ENCODE results near the gene ATP9B.
"Not testable (repeated sequence)": the region's sequence is repeated elsewhere in the genome, so short reads cannot be mapped to it uniquely, and the experiment has no call there.

The ATP9B gene

DNA sequence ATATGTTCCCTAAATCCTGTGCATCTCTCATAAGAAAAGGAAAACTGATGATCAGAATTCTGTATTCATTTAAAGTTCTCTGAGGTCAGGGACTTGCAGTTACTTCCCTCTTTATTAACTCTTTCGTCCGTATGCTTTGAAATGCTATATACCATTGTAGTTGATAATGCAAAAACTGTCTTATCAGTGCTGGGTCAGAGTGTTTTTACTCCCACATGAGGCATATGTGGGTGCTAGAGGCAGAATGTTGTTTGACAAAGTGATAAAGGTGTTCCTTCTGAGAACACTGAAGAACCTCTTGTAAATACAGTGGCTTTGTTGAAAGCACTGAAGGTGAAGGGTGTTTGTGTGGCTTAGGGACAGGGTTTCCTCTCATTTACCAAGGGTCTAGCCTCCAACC is 190.0 kb downstream of the ATP9B start:
- H3K4me3 ChIP-seq (ENCODE audit: low read depth, low read length): no peak overlapping the region
- H3K36me3 ChIP-seq (ENCODE audit: control insufficient read depth, insufficient read depth, low read length): no peaks in the 10 kb centered on the region
- no peak overlapping the region for H3K9ac ChIP-seq (ENCODE audit: low read length)
- no peaks in the 10 kb centered on the region for H3K27me3 ChIP-seq (ENCODE audit: control insufficient read depth, insufficient read depth, low read length)
- H3K4me1 ChIP-seq (ENCODE audit: control insufficient read depth, insufficient read depth, low read length): no peaks in the 10 kb centered on the region
- no peak overlapping the region for H3K27ac ChIP-seq (ENCODE audit: low read depth, low read length)
- no peaks in the 10 kb centered on the region for H3K9me3 ChIP-seq (ENCODE audit: control insufficient read depth, insufficient read depth, low read depth, low read length)

DNA sequence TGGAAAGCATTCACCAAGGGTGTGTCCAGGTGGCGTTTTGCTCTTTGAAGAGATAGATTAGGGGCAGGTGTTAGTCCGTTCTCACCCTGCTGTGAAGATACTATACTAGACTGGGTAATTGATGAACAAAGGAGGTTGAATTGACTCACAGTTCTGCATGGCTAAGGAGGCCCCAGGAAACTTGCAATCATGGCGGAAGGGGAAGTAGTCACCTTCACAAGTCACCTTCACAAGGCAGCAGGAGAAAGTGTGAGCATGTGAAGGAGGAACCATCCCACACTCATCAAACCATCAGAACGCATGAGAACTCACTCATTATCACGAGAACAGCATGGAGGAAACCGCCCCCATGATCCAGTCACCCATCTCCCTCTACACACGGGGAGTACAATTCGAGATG is 190.8 kb downstream of the ATP9B start:
- Histone ChIP-seq H3K4me1 (ENCODE audit: control insufficient read depth, insufficient read depth, low read length) (no peaks in the 10 kb centered on the region), H3K27me3 (ENCODE audit: control insufficient read depth, insufficient read depth, low read length) (no peaks in the 10 kb centered on the region), H3K9me3 (ENCODE audit: control insufficient read depth, insufficient read depth, low read depth, low read length) (0 out of 2 replicates have a peak, but pooled peaks cover 2% of the 10 kb centered on the region), H3K36me3 (ENCODE audit: control insufficient read depth, insufficient read depth, low read length) (no peaks in the 10 kb centered on the region), H3K27ac (ENCODE audit: low read depth, low read length) (no peak overlapping the region), H3K4me3 (ENCODE audit: low read depth, low read length) (no peak overlapping the region), H3K9ac (ENCODE audit: low read length) (no peak overlapping the region)

DNA sequence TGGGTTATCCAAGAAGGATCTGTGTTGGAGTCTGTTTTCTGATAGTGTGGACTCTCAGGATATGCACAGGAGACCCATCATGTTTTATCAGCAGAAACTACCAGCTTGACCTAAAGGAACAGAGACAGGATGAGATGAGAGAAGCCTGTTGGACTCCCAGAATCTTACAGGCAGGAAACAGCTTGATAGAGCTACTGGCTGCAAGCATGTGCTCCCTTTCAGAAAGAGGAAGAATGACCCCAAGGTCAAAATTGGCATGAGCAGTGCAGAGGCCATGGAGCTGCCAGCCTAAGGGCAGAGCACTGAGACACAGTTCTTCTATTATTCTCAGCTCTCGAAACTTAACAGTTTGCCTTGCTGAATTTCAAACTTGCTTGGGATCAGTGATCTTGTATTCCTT is 191.3 kb downstream of the ATP9B start:
- H3K27me3 ChIP-seq (ENCODE audit: control insufficient read depth, insufficient read depth, low read length): no peaks in the 10 kb centered on the region
- H3K4me3 ChIP-seq (ENCODE audit: low read depth, low read length): no peak overlapping the region
- H3K4me1 ChIP-seq (ENCODE audit: control insufficient read depth, insufficient read depth, low read length): no peaks in the 10 kb centered on the region
- H3K9me3 ChIP-seq (ENCODE audit: control insufficient read depth, insufficient read depth, low read depth, low read length): 0 out of 2 replicates have a peak, but pooled peaks cover 4% of the 10 kb centered on the region
- no peak overlapping the region for H3K9ac ChIP-seq (ENCODE audit: low read length)
- no peaks in the 10 kb centered on the region for H3K36me3 ChIP-seq (ENCODE audit: control insufficient read depth, insufficient read depth, low read length)
- H3K27ac ChIP-seq (ENCODE audit: low read depth, low read length): no peak overlapping the region

DNA sequence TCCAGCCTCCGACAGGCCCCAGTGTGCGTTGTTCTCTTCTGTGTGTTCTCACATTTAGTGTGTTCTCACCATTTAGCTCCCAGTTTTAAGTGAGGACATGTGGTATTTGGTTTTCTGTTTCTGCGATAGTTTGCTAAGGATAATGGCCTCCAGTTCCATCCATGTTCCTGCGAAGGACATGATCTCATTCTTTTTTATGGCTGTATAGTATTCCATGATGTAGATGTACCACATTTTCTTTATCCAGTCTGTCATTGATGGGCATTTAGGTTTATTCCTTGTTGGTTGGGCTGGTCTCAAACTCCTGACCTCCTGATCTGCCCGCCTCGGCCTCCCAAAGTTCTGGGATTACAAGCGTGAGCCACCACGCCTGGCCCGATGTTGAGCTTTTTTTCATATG is 195.9 kb downstream of the ATP9B start:
- H3K27me3 ChIP-seq (ENCODE audit: control insufficient read depth, insufficient read depth, low read length); H3K9me3 ChIP-seq (ENCODE audit: control insufficient read depth, insufficient read depth, low read depth, low read length); H3K4me3 ChIP-seq (ENCODE audit: low read depth, low read length); H3K4me1 ChIP-seq (ENCODE audit: control insufficient read depth, insufficient read depth, low read length); H3K9ac ChIP-seq (ENCODE audit: low read length); H3K36me3 ChIP-seq (ENCODE audit: control insufficient read depth, insufficient read depth, low read length); H3K27ac ChIP-seq (ENCODE audit: low read depth, low read length): not testable (repeated sequence)

DNA sequence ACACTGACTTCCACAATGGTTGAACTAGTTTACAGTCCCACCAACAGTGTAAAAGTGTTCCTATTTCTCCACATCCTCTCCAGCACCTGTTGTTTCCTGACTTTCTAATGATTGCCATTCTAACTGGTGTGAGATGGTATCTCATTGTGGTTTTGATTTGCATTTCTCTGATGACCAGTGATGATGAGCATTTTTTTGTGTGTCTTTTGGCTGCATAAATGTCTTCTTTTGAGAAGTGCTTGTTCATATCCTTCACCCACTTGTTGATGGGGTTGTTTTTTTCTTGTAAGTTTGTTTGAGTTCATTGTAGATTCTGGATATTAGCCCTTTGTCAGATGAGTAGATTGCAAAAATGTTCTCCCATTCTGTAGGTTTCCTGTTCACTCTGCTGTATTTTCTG is 202.6 kb downstream of the ATP9B start:
- H3K9me3 ChIP-seq (ENCODE audit: control insufficient read depth, insufficient read depth, low read depth, low read length); H3K9ac ChIP-seq (ENCODE audit: low read length); H3K27ac ChIP-seq (ENCODE audit: low read depth, low read length); H3K4me3 ChIP-seq (ENCODE audit: low read depth, low read length); H3K36me3 ChIP-seq (ENCODE audit: control insufficient read depth, insufficient read depth, low read length); H3K27me3 ChIP-seq (ENCODE audit: control insufficient read depth, insufficient read depth, low read length): not testable (repeated sequence)
- H3K4me1 ChIP-seq (ENCODE audit: control insufficient read depth, insufficient read depth, low read length): peaks cover 10% of the 10 kb centered on the region; the same call in 1 of the 2 replicates

DNA sequence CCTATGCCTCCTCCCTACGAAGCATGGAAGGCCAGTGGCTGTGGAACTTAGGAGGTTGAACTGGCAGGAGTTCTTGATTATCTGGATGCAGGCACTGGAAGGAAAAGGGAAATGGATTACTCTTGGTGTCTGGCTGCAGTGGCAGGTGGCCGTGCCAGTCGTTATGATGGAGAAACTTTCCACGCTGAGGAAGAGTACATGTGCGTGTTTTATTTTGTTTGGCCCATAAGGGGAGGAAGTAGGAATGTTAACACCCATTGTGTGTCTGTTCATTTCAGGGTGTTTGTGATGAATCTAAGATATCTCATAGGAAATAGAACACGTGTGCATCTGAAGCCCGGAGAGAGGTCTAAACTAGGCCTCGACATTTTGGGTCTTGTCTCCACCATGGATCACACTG is 203.7 kb downstream of the ATP9B start:
- no peak overlapping the region for H3K27ac ChIP-seq (ENCODE audit: low read depth, low read length)
- peaks cover 10% of the 10 kb centered on the region; the same call in 1 of the 2 replicates for H3K4me1 ChIP-seq (ENCODE audit: control insufficient read depth, insufficient read depth, low read length)
- no peaks in the 10 kb centered on the region for H3K27me3 ChIP-seq (ENCODE audit: control insufficient read depth, insufficient read depth, low read length)
- H3K9me3 ChIP-seq (ENCODE audit: control insufficient read depth, insufficient read depth, low read depth, low read length): no peaks in the 10 kb centered on the region
- no peak overlapping the region for H3K9ac ChIP-seq (ENCODE audit: low read length)
- no peaks in the 10 kb centered on the region for H3K36me3 ChIP-seq (ENCODE audit: control insufficient read depth, insufficient read depth, low read length)
- H3K4me3 ChIP-seq (ENCODE audit: low read depth, low read length): no peak overlapping the region

DNA sequence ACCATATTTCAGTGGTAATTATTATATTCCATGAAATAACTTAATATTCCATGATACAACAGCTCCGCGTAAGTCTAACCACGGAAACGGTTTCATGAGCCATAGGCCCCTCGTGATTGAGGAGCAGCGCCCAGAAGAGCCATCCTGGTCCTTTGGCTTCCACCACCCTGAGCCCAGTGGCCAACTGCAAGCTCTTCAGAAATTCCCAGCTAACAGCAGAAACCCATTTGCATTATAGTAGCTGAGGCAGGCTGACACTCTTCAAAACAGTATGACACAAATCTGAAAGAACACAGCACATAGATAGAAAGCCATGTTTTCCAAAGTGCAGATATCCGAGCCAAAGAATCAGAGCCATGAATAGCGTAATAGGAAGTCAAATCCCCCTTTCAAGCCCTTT is 205.6 kb downstream of the ATP9B start:
- Histone ChIP-seq H3K4me3 (ENCODE audit: low read depth, low read length) (no peak overlapping the region), H3K27ac (ENCODE audit: low read depth, low read length) (no peak overlapping the region)

DNA sequence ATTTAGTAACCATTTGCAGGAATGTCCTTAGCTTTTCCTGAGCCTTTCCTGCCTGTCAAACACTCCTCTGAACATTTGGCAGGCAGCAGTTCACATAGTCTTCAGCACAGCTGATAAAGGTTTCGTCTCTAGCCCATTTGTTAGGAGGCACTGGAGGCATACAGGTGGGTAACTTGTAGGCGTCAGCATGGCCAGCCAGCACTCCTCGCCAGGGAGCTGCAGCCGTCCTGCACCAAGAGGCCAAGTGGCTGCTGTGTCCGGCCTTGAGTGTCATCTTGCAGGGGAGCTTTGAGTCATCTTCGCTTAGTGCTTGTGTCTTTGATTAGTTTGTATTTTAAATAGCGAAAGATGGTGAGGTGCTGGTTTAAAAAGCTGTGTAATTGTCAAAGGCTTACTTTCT is 206.3 kb downstream of the ATP9B start:
- no peaks in the 10 kb centered on the region for H3K27me3 ChIP-seq (ENCODE audit: control insufficient read depth, insufficient read depth, low read length)
- H3K4me1 ChIP-seq (ENCODE audit: control insufficient read depth, insufficient read depth, low read length): peaks cover 10% of the 10 kb centered on the region; the same call in 1 of the 2 replicates
- H3K4me3 ChIP-seq (ENCODE audit: low read depth, low read length): no peak overlapping the region
- no peak overlapping the region for H3K27ac ChIP-seq (ENCODE audit: low read depth, low read length)
- H3K36me3 ChIP-seq (ENCODE audit: control insufficient read depth, insufficient read depth, low read length): no peaks in the 10 kb centered on the region; the same call in 1 of the 2 replicates
- no peak overlapping the region for H3K9ac ChIP-seq (ENCODE audit: low read length)
- no peaks in the 10 kb centered on the region for H3K9me3 ChIP-seq (ENCODE audit: control insufficient read depth, insufficient read depth, low read depth, low read length)

More for the DNA sequence above, 205.6 kb downstream of the ATP9B start:
- no peak overlapping the region for H3K9ac ChIP-seq (ENCODE audit: low read length)
- H3K4me1 ChIP-seq (ENCODE audit: control insufficient read depth, insufficient read depth, low read length): peaks cover 10% of the 10 kb centered on the region; the same call in 1 of the 2 replicates
- H3K9me3 ChIP-seq (ENCODE audit: control insufficient read depth, insufficient read depth, low read depth, low read length): no peaks in the 10 kb centered on the region
- H3K27me3 ChIP-seq (ENCODE audit: control insufficient read depth, insufficient read depth, low read length): no peaks in the 10 kb centered on the region
- no peaks in the 10 kb centered on the region; the same call in 1 of the 2 replicates for H3K36me3 ChIP-seq (ENCODE audit: control insufficient read depth, insufficient read depth, low read length)

DNA sequence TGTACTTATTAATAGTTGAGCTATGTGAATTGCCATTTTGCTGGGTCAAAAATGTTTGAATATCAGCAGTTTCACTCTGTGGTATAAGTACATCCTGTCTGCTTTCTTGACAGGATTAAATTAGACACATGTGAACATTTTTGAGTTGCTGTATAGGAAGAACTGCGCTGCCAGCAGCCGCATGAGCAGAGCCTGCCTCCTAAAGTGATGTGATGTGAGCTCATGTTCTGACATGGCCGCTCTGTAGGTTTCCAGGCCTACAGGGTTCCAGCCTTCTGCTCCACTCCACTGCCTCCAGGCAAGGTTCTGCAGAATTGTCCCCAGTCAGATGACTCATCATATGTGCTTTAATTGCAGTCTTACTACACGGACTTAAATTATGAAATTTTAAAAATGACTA is 206.8 kb downstream of the ATP9B start:
- Histone ChIP-seq H3K27me3 (ENCODE audit: control insufficient read depth, insufficient read depth, low read length) (no peaks in the 10 kb centered on the region), H3K27ac (ENCODE audit: low read depth, low read length) (no peak overlapping the region), H3K9ac (ENCODE audit: low read length) (no peak overlapping the region), H3K9me3 (ENCODE audit: control insufficient read depth, insufficient read depth, low read depth, low read length) (no peaks in the 10 kb centered on the region), H3K4me3 (ENCODE audit: low read depth, low read length) (no peak overlapping the region), H3K4me1 (ENCODE audit: control insufficient read depth, insufficient read depth, low read length) (peaks cover 10% of the 10 kb centered on the region; the same call in 1 of the 2 replicates), H3K36me3 (ENCODE audit: control insufficient read depth, insufficient read depth, low read length) (no peaks in the 10 kb centered on the region; the same call in 1 of the 2 replicates)

DNA sequence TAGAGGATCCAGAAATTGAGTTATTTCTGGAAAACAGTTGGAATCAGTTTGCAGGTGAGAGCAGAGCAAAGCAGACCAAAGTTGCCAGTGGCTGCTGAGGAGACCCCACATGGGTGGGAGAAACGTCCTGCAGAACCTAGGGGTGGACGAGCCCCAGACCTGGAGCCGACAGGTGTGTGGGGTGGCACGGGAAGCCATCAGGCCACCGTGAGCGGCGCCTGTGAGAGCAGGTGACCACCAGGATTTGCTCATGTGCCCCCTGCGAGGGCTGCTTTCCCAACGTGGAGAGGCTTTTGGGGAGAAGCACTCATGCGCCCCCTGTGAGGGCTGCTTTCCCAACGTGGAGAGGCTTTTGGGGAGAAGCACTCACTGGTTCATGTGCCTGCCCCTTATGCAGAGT is 209.7 kb downstream of the ATP9B start:
- no peak overlapping the region for H3K9ac ChIP-seq (ENCODE audit: low read length)
- H3K27me3 ChIP-seq (ENCODE audit: control insufficient read depth, insufficient read depth, low read length): no peaks in the 10 kb centered on the region
- H3K27ac ChIP-seq (ENCODE audit: low read depth, low read length): no peak overlapping the region
- no peak overlapping the region for H3K4me3 ChIP-seq (ENCODE audit: low read depth, low read length)
- no peaks in the 10 kb centered on the region; the same call in 1 of the 2 replicates for H3K36me3 ChIP-seq (ENCODE audit: control insufficient read depth, insufficient read depth, low read length)
- H3K9me3 ChIP-seq (ENCODE audit: control insufficient read depth, insufficient read depth, low read depth, low read length): no peaks in the 10 kb centered on the region
- peaks cover 10% of the 10 kb centered on the region; the same call in 1 of the 2 replicates for H3K4me1 ChIP-seq (ENCODE audit: control insufficient read depth, insufficient read depth, low read length)

DNA sequence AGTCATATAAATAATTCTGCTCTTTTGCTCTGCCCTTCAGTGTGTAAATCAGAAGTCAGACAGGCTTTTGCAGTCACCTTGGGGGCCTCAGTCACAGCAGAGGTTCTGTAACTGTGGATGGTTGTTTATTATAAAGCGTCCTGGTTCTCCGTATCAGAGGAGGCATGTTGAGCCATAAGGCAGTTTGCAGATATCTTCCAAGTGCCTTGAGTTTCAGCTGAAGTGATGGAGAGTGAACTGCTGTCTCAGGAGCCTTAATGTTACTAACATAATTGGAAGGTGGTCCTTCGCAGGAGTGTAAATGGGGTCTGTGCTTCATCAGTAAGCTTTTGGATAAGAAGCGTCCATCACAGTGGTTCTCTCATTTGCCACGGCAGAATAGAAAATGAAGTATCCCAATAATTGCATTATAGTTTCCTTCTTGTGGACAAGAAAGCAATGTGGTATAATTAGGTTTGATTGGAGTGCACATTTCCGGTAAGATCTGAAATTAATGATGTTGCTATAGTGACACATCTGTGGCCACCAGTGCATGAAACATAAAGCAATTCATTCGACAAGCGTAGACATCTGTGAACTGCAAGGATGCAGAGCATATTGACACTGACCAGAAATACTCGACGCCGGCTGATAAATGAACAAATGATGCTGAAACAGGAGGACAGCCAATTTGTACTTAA is 214.1 kb downstream of the ATP9B start:
- Histone ChIP-seq H3K36me3 (ENCODE audit: control insufficient read depth, insufficient read depth, low read length) (no peaks in the 10 kb centered on the region), H3K9ac (ENCODE audit: low read length) (no peak overlapping the region), H3K27me3 (ENCODE audit: control insufficient read depth, insufficient read depth, low read length) (no peaks in the 10 kb centered on the region)

More for the DNA sequence above, 214.1 kb downstream of the ATP9B start:
- H3K4me1 ChIP-seq (ENCODE audit: control insufficient read depth, insufficient read depth, low read length): no peaks in the 10 kb centered on the region
- no peak overlapping the region for H3K4me3 ChIP-seq (ENCODE audit: low read depth, low read length)
- H3K9me3 ChIP-seq (ENCODE audit: control insufficient read depth, insufficient read depth, low read depth, low read length): no peaks in the 10 kb centered on the region
- no peak overlapping the region for H3K27ac ChIP-seq (ENCODE audit: low read depth, low read length)

All from HUES6 (cell line).